Vagina (tissue), 2 donors: Measurements from ENCODE around the gene TENT4A. TPM values are rescaled to one million over a fixed set of nuclear protein-coding genes. Genes with fewer than 3 reads are reported as not detected.
A peak's percentile ranks its signal among the peaks of the same experiment; 100 is the strongest.

Experiments
- DNase-seq, 2 donors: peaks; one replicate each; pipeline ENCODE4 v3.0.0-alpha.2; 2017; ENCODE audit errors: extremely low spot score in 2 of 2
- H3K27ac ChIP-seq: fragments of 200-600 bp; sonication (generic); one replicate; pipeline ENCODE4 v1.5.1; 2019
- H3K27me3 ChIP-seq: fragments of 200-600 bp; sonication (generic); one replicate; pipeline ENCODE4 v1.5.1; 2019
- H3K36me3 ChIP-seq, 2 donors: fragments of 200-600 bp; sonication (generic); one replicate each; pipeline ENCODE4 v1.5.1; 2017 to 2019
- H3K4me1 ChIP-seq: fragments of 200-600 bp; sonication (generic); one replicate; pipeline ENCODE4 v1.5.1; 2019
- H3K4me3 ChIP-seq, 2 donors: fragments of 200-600 bp; sonication (generic); 1 replicate in 1 of 2; 2 replicates in 1 of 2; pipeline ENCODE4 v1.5.1; 2016 to 2019
- H3K9me3 ChIP-seq: fragments of 200-600 bp; sonication (generic); one replicate; pipeline ENCODE4 v1.5.1; 2019
- POLR2A ChIP-seq, 2 donors: fragments of 450-650 bp; IDR thresholded peaks; one replicate each; pipeline ENCODE4 v1.6.1; 2017; ENCODE audit warnings: antibody characterized with exemption in 2 of 2, mild to moderate bottlenecking in 2 of 2, moderate library complexity in 2 of 2
- POLR2AphosphoS5 ChIP-seq, 2 donors: sonication (generic); formaldehyde crosslinking; IDR thresholded peaks; one replicate each; pipeline ENCODE4 v1.9.0; 2017; ENCODE audit warnings: antibody characterized with exemption in 2 of 2, mild to moderate bottlenecking in 2 of 2, low read depth in 1 of 2; ENCODE audit not compliant: insufficient read depth in 1 of 2
- intact Hi-C: fragments of 100-400 bp; cut with DNase I; formaldehyde crosslinking; loops from one replicate; pipeline ENCODE4 v1.15.1; 2023
- total RNA-seq: library from RNA; depleted of rRNA; stranded (reverse); fragments of >200 nt; gene quantifications from one replicate; pipeline ENCODE4 v1.2.3, GENCODE V29; 2016
- TF ChIP-seq, protein P1 (sequence below), 3 experiments: fragments of 450-650 bp in 2 of 3; fragments of 200-600 bp in 1 of 3; sonication (generic) in 1 of 3; IDR thresholded peaks; one replicate each; pipeline ENCODE4 v1.5.1; 2017 to 2019; ENCODE audit warnings: antibody characterized with exemption in 3 of 3, mild to moderate bottlenecking in 2 of 3, moderate library complexity in 2 of 3

The TENT4A gene
- total RNA-seq, 1 donor from 2014 or later = 38.1 TPM

DNA sequence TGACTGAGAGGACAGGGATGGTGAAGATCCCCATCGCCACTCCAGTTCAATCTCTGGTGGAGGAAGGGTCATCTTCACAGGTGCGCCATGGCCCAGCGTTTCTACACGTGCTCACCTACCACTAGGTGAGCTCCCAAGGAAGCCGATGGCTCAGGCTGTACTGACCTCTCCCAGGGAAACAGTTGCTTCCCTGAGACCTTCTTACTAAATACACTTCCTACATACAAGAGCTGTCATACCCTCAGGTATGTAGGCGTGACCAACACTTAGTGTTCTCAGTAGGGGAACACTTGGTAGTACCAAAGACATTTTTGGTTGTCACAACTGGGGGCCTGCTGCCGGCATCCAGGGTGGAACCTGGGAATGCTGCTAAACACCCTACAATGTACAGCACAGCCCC lies 75.2 kb downstream of the TENT4A start:
- Histone ChIP-seq H3K36me3 (no peaks in the 10 kb centered on the region), H3K27me3 (no peaks in the 10 kb centered on the region), H3K27ac (no peak overlapping the region), H3K9me3 (no peaks in the 10 kb centered on the region), H3K4me3 (no peak overlapping the region), H3K4me1 (no peaks in the 10 kb centered on the region)
- intact Hi-C loops = loop anchor here (1.0 kb wide), 1 partner anchor 28 kb away; no protein-coding TSS in a partner anchor
- TF ChIP-seq, protein P1, sequence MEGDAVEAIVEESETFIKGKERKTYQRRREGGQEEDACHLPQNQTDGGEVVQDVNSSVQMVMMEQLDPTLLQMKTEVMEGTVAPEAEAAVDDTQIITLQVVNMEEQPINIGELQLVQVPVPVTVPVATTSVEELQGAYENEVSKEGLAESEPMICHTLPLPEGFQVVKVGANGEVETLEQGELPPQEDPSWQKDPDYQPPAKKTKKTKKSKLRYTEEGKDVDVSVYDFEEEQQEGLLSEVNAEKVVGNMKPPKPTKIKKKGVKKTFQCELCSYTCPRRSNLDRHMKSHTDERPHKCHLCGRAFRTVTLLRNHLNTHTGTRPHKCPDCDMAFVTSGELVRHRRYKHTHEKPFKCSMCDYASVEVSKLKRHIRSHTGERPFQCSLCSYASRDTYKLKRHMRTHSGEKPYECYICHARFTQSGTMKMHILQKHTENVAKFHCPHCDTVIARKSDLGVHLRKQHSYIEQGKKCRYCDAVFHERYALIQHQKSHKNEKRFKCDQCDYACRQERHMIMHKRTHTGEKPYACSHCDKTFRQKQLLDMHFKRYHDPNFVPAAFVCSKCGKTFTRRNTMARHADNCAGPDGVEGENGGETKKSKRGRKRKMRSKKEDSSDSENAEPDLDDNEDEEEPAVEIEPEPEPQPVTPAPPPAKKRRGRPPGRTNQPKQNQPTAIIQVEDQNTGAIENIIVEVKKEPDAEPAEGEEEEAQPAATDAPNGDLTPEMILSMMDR (IDR thresholded peaks at IDR 0.05) = no peak
- no peak for TF ChIP-seq POLR2AphosphoS5 (IDR thresholded peaks at IDR 0.05; ENCODE audit: insufficient read depth in 1 of 2, low read depth in 1 of 2)
- no peak for TF ChIP-seq POLR2A (IDR thresholded peaks at IDR 0.05)
- DNase-seq = peak in 1 of 2 donors; percentile 64

DNA sequence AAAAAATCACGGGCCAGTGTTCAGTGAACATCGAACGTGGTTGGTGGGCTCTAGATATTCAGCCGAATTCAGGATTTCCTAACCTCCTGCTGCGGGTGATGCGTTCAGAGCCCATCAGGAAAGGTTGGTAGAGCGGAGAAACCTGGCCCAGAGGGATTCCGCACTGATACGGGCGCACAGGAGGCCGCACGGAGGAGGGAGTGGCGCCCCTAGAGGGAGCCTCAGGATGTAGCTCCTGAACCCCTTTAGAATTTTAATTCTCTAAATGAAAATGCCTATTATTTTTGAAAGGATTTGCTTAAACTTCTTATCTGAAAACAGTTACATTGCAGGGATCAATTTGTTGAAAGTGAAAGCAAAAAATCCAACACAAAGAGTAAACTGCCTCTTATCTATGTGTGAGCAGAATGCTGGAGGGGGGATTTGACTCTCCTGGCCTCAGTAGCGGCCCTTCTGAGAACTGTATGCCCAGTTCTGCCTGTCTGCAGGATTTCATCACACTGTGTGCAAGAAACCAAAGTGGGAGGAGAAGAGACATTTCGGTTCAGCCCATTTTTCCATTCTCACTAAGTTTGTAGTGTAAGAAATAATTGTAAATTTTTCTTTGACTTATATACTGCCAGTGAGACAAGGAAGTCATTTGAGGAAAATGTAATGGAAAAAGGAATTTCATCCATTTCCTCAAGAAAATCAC lies 75.9 kb downstream of the TENT4A start:
- Histone ChIP-seq H3K36me3 (no peaks in the 10 kb centered on the region), H3K27me3 (no peaks in the 10 kb centered on the region), H3K27ac (no peak overlapping the region), H3K4me3 (no peak overlapping the region), H3K9me3 (no peaks in the 10 kb centered on the region), H3K4me1 (no peaks in the 10 kb centered on the region)
- TF ChIP-seq, protein P1 (IDR thresholded peaks at IDR 0.05) = no peak
- no peak for TF ChIP-seq POLR2A (IDR thresholded peaks at IDR 0.05)
- TF ChIP-seq POLR2AphosphoS5 (IDR thresholded peaks at IDR 0.05; ENCODE audit: insufficient read depth in 1 of 2, low read depth in 1 of 2) = no peak
- peak in 1 of 2 donors; percentile 54 for DNase-seq
- intact Hi-C loops = loop anchor here (1.0 kb wide), 1 partner anchor 27 kb away; no protein-coding TSS in a partner anchor

DNA sequence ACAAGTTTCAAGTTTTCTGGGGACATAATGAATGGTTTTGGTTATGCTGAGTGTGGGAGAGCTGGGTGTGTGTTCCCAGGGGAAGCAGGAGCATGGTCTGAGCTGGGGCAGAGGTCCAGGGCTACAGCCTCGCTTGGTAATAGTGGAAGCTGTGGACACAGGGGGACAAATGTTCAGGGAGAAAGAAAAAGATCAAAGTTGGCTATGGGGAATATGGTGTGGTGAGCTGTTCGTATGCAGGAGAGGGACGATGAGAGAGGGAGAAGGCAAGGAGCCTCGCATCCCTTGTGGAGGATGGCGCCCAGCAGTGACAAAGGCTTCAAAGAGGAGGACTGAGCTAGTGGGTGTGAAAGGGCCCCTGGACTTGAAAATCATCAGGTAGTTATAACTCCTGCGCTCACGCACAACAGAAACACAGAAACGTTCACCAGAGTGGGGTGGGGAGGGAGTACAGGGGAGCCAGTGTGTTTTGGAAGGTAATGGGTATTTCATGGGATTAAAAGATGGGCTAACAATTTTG lies 77.2 kb downstream of the TENT4A start:
- intact Hi-C loops = no loop called here

DNA sequence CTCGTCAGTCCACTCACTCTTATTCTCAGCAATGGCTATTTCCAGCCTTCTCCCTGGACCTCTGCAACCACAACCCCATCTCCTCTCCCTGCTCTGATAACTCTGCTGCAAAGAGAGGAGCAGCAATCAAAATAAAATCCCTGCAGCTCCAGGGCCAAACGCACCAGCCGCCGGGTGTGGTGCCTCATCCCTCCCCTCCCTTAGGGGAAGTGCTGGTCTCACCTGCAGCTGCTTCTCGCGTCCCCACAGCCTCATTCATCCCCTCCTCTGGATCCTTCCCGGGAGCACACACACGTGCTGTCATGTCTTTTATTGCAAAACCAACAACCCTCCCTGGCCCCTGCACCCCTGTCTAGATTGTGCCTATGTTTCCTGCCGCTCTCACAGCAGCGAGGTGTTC lies 77.8 kb downstream of the TENT4A start:
- Histone ChIP-seq H3K27me3 (no peaks in the 10 kb centered on the region), H3K9me3 (no peaks in the 10 kb centered on the region), H3K4me1 (no peaks in the 10 kb centered on the region), H3K4me3 (no peak overlapping the region), H3K36me3 (no peaks in the 10 kb centered on the region), H3K27ac (no peak overlapping the region)
- intact Hi-C loops = no loop called here
- peak; percentile 72 to 87 for DNase-seq
- TF ChIP-seq POLR2AphosphoS5 (IDR thresholded peaks at IDR 0.05; ENCODE audit: insufficient read depth in 1 of 2, low read depth in 1 of 2) = no peak
- TF ChIP-seq, protein P1 (IDR thresholded peaks at IDR 0.05) = no peak
- no peak for TF ChIP-seq POLR2A (IDR thresholded peaks at IDR 0.05)

More for the DNA sequence above, 77.2 kb downstream of the TENT4A start:
- TF ChIP-seq POLR2A (IDR thresholded peaks at IDR 0.05) = no peak
- TF ChIP-seq, protein P1 (IDR thresholded peaks at IDR 0.05) = no peak
- no peak for TF ChIP-seq POLR2AphosphoS5 (IDR thresholded peaks at IDR 0.05; ENCODE audit: insufficient read depth in 1 of 2, low read depth in 1 of 2)
- Histone ChIP-seq H3K27ac (no peak overlapping the region), H3K27me3 (no peaks in the 10 kb centered on the region), H3K9me3 (no peaks in the 10 kb centered on the region), H3K36me3 (no peaks in the 10 kb centered on the region), H3K4me1 (no peaks in the 10 kb centered on the region), H3K4me3 (no peak overlapping the region)
- DNase-seq = peak; percentile 56 to 64

DNA sequence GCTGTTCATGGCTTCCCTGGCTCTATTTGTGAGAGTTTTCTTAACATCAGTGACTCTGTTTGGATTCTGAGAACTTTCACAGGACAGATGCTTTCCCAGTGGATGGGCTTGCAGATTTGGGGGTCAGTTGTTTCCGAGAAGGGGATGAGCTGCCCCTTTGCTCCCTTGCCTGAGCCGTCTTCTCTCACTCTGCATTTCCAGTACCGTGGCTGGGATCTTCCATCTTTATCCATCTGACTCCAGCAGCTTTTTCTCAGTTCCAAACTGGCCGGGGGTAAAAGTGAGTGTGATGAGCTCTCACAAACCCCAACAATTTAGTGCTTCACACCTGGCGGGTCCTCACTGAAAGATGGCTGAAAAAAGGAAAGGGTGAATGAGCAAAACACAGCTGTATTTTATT lies 79.1 kb downstream of the TENT4A start:
- intact Hi-C loops = no loop called here
- no peak for TF ChIP-seq POLR2AphosphoS5 (IDR thresholded peaks at IDR 0.05; ENCODE audit: insufficient read depth in 1 of 2, low read depth in 1 of 2)
- TF ChIP-seq, protein P1 (IDR thresholded peaks at IDR 0.05) = no peak
- no peak for TF ChIP-seq POLR2A (IDR thresholded peaks at IDR 0.05)

More for the DNA sequence above, 79.1 kb downstream of the TENT4A start:
- Histone ChIP-seq H3K9me3 (no peaks in the 10 kb centered on the region), H3K4me3 (no peak overlapping the region), H3K27ac (no peak overlapping the region), H3K36me3 (no peaks in the 10 kb centered on the region), H3K4me1 (no peaks in the 10 kb centered on the region), H3K27me3 (no peaks in the 10 kb centered on the region)
- DNase-seq = peak; percentile 43 to 72
